GM21381 (cell line): ENCODE data around the gene NPPB.

ENCODE experiments used
- ATAC-seq: cut with Tn5 transposase; IDR thresholded peaks from one replicate; pipeline ENCODE4 v1.9.1; 2021; ENCODE audit warnings: mild to moderate bottlenecking, moderate library complexity; ENCODE audit not compliant: unreplicated experiment

NPPB gene

GRCh38 chr1:11858968-11859871 lies 475 bp upstream of the NPPB start:
- no peak for ATAC-seq

DNA sequence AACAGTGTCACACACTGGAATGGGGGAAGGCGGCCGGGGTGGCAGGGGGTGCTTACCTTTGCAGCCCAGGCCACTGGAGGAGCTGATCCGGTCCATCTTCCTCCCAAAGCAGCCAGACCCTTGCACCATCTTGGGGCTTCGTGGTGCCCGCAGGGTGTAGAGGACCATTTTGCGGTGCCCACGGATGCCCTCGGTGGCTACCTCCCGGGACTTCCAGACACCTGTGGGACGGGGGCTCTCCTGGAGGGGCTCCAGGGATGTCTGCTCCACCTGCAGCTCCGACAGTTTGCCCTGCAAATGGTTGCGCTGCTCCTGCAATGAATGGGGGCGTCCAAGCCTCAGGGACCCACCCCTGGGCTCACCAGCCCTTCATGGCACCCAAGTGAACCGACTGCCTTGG lies 587 bp downstream of the NPPB start:
- ATAC-seq = no peak

DNA sequence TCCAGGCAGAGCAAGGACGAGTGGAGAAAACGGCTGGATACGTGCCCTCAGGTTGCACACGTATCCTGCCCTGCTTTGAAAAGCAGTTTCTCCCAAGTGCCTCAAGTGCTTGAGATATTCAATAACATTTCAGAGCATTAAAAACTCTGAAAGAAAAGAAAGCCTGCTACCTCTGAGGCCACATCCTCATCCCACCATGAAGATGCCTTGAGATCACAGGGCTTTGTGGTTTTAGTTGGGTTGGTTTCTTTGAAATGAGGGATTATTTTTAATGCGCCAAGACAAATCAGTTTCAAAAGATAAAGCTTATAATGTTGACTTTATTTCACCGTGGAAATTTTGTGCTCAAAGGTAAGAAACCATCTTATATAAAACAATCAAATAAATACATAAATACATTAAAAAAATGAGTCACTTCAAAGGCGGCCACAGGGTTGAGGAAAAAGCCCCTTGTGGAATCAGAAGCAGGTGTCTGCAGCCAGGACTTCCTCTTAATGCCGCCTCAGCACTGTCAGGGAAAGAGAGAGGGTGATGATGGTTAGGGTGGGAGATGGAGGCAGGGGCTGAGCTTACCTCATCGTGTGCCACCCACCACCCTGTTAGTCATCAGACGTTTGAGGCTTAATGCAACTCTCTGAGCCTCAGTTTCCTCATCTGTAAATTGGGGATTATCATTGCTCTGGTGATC lies 1.4 kb downstream of the NPPB start:
- ATAC-seq = no peak

DNA sequence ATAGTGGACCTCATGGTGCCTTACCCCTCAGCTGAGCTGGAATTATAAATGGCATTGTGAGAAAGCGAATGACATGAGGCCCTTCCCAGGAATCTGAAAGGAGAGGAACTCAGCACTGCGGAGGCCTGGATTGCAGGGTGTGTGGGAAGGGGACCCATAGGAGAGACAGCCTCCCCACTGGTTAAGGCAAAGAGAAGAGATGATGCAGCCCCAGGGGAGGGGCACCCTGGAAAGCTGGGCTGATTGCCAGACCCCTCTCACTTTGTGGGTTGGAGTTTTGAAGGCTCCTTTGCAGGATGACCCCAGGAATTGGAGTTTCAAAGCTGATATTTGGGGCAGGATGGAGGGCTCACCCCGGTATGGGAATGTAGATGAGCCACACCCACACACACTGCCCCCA lies 2.0 kb downstream of the NPPB start:
- no peak for ATAC-seq

DNA sequence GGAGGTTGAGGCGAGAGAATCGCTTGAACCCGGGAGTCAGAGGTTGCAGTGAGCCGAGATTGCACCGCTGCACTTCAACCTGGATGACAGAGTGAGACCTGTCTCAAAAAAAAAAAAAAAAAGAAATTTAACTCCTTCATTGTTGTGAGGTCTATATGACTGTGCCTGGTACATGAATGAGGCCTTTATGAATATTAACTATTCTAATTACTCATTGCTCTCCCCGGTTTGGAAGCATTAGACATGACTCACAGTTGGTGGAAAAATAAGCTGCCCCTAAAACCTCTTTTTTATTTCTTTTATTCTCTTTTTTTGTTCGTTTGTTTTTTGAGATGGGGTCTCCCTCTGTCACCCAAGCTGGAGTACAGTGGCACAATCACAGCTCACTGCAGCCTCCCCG lies 3.3 kb downstream of the NPPB start:
- no peak for ATAC-seq

DNA sequence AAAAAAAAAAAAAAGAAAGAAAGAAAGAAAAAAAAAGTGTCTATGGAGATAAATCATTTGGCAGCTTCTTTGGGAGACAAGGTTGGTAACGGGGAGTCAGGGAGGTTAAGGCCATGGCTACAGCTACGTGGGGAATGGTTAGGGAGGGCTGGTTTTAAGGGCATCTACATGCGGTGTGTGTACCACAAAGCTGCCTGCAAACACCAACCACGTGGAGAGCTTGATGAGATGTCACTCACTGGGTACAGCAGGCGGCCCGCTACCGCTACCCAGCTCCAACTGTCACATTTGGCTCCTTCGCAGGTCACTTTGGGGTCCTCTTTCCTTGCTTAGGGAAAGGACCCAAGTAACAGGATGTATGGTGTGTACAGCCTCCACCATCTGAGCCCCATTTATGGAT lies 4.2 kb downstream of the NPPB start:
- ATAC-seq = no peak

GRCh38 chr1:11851180-11851579 lies 7.6 kb downstream of the NPPB start:
- no peak for ATAC-seq

GRCh38 chr1:11850156-11850555 lies 8.6 kb downstream of the NPPB start:
- ATAC-seq = no peak

GRCh38 chr1:11848373-11848700 lies 10.4 kb downstream of the NPPB start:
- no peak for ATAC-seq

DNA sequence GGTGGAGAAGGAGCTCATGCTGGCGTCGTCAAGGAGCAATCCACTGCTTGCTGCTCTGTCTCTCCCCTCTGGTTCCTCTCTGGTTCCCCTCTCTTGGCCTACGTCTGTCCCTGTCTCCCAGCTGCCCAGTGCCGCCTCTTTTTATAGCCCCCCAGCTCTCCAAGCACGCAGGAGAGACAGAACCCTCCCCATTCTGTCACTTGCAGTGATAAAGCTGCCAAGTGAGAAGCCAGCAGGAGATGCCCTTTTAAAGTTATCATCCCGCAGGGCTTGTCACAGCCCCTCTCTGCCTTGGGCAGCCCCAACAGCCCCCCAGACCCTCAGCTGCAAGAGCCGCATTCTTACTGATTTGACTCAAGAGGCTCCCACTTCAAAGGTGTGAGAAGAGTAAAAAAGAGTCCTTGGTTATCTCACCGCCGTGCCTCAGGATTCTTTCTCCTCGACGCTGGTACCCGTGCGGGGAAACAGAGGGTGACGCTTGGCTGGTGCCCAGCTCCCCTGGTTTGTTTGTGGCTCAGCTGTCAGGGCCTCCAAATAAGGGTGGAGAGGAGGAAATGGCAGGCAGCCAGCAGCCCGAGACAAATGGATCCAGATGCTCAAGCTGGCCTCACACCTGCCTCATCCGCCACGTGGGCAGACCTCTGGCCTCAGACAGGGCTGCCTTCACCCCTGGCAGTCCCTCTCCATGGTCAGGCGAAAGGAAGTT lies 10.9 kb downstream of the NPPB start, which contains the start of gene NPPA:
NPPA (minus strand) TSS at position 117 of the 706 bp plus-strand sequence; CDS start at position 18, 99 bp downstream.
- ATAC-seq = no peak

GRCh38 chr1:11845641-11846335 lies 13.0 kb downstream of the NPPB start:
- ATAC-seq = no peak

GRCh38 chr1:11842154-11843041 lies 16.3 kb downstream of the NPPB start:
- ATAC-seq = no peak

GRCh38 chr1:11841245-11842153 lies 17.2 kb downstream of the NPPB start:
- no peak for ATAC-seq

DNA sequence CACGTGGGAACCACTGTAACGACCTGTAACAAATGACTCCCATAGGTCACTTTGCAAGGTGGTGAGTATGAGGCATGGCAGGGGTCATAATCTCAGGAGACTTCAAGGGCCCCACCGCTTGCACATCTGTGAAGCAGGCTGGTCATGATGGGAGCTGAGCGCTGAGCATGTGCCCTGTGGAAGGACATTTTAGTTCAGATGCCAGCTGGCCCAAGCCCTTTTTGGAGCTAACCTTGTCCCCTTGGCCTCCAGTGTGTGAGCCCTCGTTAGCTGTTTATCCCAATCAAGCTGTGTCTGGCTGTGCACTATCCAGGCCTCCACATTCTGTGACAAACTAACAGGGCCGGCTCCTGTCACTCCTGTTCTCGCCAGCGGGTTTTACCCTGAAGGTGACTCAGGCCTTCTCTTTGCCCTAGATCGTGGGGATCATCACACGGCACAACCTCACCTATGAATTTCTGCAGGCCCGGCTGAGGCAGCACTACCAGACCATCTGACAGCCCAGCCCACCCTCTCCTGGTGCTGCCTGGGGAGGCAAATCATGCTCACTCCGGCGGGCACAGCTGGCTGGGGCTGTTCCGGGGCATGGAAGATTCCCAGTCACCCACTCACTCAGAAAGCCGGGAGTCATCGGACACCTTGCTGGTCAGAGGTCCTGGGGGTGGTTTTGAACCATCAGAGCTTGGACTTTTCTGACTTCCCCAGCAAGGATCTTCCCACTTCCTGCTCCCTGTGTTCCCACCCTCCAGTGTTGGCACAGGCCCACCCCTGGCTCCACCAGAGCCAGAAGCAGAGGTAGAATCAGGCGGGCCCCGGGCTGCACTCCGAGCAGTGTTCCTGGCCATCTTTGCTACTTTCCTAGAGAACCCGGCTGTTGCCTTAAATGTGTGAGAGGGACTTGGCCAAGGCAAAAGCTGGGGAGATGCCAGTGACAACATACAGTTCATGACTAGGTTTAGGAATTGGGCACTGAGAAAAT lies 18.7 kb downstream of the NPPB start:
- no peak for ATAC-seq

- no peak for ATAC-seq
Observed at GRCh38 chr1:11838349-11839272, 20.1 kb downstream of the NPPB start.

- no peak for ATAC-seq
Observed at GRCh38 chr1:11837767-11838348, 20.9 kb downstream of the NPPB start.
